ENCODE data around the gene STK16. TPM values are rescaled to one million over a fixed set of nuclear protein-coding genes. Genes with fewer than 3 reads are reported as not detected.

Gene STK16
- polyA plus RNA-seq, 3 donors: 16.7 to 40.7 (median 17.8) TPM

DNA sequence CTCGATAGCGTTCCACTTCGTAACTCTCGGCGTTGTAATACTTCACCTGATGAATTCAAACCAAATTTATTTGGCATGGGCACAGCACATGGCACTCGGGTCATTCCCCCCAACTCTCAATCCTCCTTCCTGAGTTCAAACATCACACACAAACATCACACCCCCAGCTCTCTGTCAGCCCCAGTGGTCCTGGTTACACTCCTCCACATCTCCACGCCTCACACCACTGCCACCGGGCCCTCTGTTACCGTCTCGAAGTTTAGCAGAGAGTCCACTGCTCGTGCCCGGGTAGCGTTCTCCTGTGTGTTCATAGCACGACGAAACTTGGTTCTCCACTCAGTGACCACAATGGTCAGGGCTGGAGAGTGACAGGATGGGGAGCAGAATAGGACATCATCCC, 31.1 kb upstream of the STK16 start:
- Mint-ChIP-seq H3K36me3 (peaks cover 36 to 37% of the 10 kb centered on the region in 2 donors), H3K4me3 (no peak overlapping the region), H3K27ac (no peak overlapping the region), H3K27me3 (ENCODE audit: low read depth in 3 of 3) (peaks cover 13 to 21% (median 19%) of the 10 kb centered on the region in 3 donors), H3K9me3 (peaks cover 0 to 2% (median 0%) of the 10 kb centered on the region in 7 donors), H3K4me1 (peaks cover 35% of the 10 kb centered on the region)
- H3K4me1 ChIP-seq (ENCODE audit: control insufficient read depth in 1 of 2, insufficient read depth in 2 of 2, low read length in 2 of 2): peaks cover 26 to 28% of the 10 kb centered on the region in 2 donors
- no peaks in the 10 kb centered on the region for H3K79me2 ChIP-seq (ENCODE audit: insufficient read depth, low read length)
- H3K4me2 ChIP-seq (replicated peaks; ENCODE audit: extremely low read depth, low read length, poor library complexity, severe bottlenecking): no peak overlapping the region
- H3K9me3 ChIP-seq (replicated peaks in 1 of 2; ENCODE audit: control insufficient read depth in 1 of 2, insufficient read depth in 1 of 2, low read length in 2 of 2): no peaks in the 10 kb centered on the region
- intact Hi-C loops (cut with micrococcal nuclease): loop anchor here in 1 of 2 donors (5.0 kb wide), 1 partner anchor 52 kb away; the partner anchor contains the start of gene NHEJ1
- peaks cover 10% of the 10 kb centered on the region for H4K20me1 ChIP-seq (ENCODE audit: insufficient read depth, low read length)
- WGBS (ENCODE audit: insufficient coverage): over 99% methylated on average over 7 of the region's 15 CpGs
- no peak overlapping the region for H2AFZ ChIP-seq (ENCODE audit: insufficient read depth, low read depth, low read length, poor library complexity, severe bottlenecking)
- no peak for DNase-seq
- H3K27ac ChIP-seq (ENCODE audit: low read depth in 1 of 2, low read length in 2 of 2): no peak overlapping the region
- no peak overlapping the region for H3K4me3 ChIP-seq (replicated peaks in 1 of 3; ENCODE audit: low read depth in 2 of 3, low read length in 3 of 3)
- no peak overlapping the region for H3K9ac ChIP-seq (ENCODE audit: insufficient read depth, low read length, poor library complexity, severe bottlenecking)
- H3K27me3 ChIP-seq (ENCODE audit: control insufficient read depth in 2 of 2, insufficient read depth in 2 of 2, low read length in 2 of 2): peaks cover 0 to 9% of the 10 kb centered on the region in 2 donors
- H3K36me3 ChIP-seq (replicated peaks in 1 of 2; ENCODE audit: control insufficient read depth in 1 of 2, insufficient read depth in 2 of 2, low read length in 2 of 2): peaks cover under 1 to 16% of the 10 kb centered on the region in 2 donors
- TF ChIP-seq, protein P1, sequence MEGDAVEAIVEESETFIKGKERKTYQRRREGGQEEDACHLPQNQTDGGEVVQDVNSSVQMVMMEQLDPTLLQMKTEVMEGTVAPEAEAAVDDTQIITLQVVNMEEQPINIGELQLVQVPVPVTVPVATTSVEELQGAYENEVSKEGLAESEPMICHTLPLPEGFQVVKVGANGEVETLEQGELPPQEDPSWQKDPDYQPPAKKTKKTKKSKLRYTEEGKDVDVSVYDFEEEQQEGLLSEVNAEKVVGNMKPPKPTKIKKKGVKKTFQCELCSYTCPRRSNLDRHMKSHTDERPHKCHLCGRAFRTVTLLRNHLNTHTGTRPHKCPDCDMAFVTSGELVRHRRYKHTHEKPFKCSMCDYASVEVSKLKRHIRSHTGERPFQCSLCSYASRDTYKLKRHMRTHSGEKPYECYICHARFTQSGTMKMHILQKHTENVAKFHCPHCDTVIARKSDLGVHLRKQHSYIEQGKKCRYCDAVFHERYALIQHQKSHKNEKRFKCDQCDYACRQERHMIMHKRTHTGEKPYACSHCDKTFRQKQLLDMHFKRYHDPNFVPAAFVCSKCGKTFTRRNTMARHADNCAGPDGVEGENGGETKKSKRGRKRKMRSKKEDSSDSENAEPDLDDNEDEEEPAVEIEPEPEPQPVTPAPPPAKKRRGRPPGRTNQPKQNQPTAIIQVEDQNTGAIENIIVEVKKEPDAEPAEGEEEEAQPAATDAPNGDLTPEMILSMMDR (IDR thresholded peaks at IDR 0.05): no peak

DNA sequence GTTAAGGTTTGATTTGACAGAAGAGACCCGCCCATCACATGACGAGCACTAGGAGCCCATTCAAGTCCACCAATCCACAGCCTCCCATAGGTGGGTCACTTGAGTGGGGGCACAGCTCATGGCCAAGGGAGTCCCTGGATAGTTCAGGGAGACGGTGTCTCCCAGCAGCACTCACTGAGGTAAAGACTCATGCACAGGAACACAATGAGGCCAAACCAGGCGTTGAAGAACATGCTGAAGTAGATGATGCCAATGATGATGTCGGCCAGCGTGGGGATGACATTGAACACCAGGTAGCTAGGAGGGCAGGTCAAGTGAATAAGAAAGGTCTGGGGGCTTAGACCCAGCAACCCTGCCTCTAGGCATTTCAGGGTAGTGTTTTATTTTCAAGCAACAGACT, 30.5 kb upstream of the STK16 start:
- Histone ChIP-seq H3K4me1 (ENCODE audit: control insufficient read depth in 1 of 2, insufficient read depth in 2 of 2, low read length in 2 of 2) (peaks cover 32 to 34% of the 10 kb centered on the region in 2 donors), H3K9me3 (replicated peaks in 1 of 2; ENCODE audit: control insufficient read depth in 1 of 2, insufficient read depth in 1 of 2, low read length in 2 of 2) (no peaks in the 10 kb centered on the region), H3K4me2 (replicated peaks; ENCODE audit: extremely low read depth, low read length, poor library complexity, severe bottlenecking) (no peak overlapping the region), H2AFZ (ENCODE audit: insufficient read depth, low read depth, low read length, poor library complexity, severe bottlenecking) (no peak overlapping the region), H3K27me3 (ENCODE audit: control insufficient read depth in 2 of 2, insufficient read depth in 2 of 2, low read length in 2 of 2) (peaks cover 0 to 15% of the 10 kb centered on the region in 2 donors), H4K20me1 (ENCODE audit: insufficient read depth, low read length) (peaks cover 17% of the 10 kb centered on the region), H3K27ac (ENCODE audit: low read depth in 1 of 2, low read length in 2 of 2) (no peak overlapping the region), H3K4me3 (replicated peaks in 1 of 3; ENCODE audit: low read depth in 2 of 3, low read length in 3 of 3) (no peak overlapping the region), H3K9ac (ENCODE audit: insufficient read depth, low read length, poor library complexity, severe bottlenecking) (no peak overlapping the region), H3K36me3 (replicated peaks in 1 of 2; ENCODE audit: control insufficient read depth in 1 of 2, insufficient read depth in 2 of 2, low read length in 2 of 2) (peaks cover 2 to 14% of the 10 kb centered on the region in 2 donors), H3K79me2 (ENCODE audit: insufficient read depth, low read length) (no peaks in the 10 kb centered on the region)
- WGBS (ENCODE audit: insufficient coverage): 100% methylated on average over 3 of the region's 6 CpGs
- no peak overlapping the region for H3K4me3 Mint-ChIP-seq
- peaks cover 19 to 26% (median 20%) of the 10 kb centered on the region in 3 donors for H3K27me3 Mint-ChIP-seq (ENCODE audit: low read depth in 3 of 3)
- peaks cover 0 to 2% (median 0%) of the 10 kb centered on the region in 7 donors for H3K9me3 Mint-ChIP-seq
- H3K27ac Mint-ChIP-seq: no peak overlapping the region
- intact Hi-C loops (cut with micrococcal nuclease): loop anchor here (5.0 kb wide), 3 partner anchors 37 to 52 kb away; partner anchors contain the start of genes TUBA4A (in 2 of the 2), TUBA4B (in 2 of the 2), CNPPD1 (in 1 of the 2) and NHEJ1 (in 1 of the 2)
- DNase-seq: no peak
- TF ChIP-seq, protein P1 (IDR thresholded peaks at IDR 0.05): no peak
- peaks cover 36 to 38% of the 10 kb centered on the region in 2 donors for H3K36me3 Mint-ChIP-seq
- peaks cover 37% of the 10 kb centered on the region for H3K4me1 Mint-ChIP-seq
